Erythroblast (primary cell): ENCODE results near the gene CDCA4.

Experiments used
- GATA1 ChIP-seq: IDR thresholded peaks from 2 replicates; pipeline ENCODE4 v1.6.1; 2011; ENCODE audit warnings: low read depth, mild to moderate bottlenecking, control low read depth, low read length, moderate library complexity
- POLR2A ChIP-seq: IDR thresholded peaks from 2 replicates; pipeline ENCODE4 v1.6.1; 2011; ENCODE audit warnings: mild to moderate bottlenecking, low read length

- no peak for TF ChIP-seq POLR2A
- TF ChIP-seq GATA1: no peak
These were observed 8.5 kb downstream of the CDCA4 start for GRCh38 chr14:105012171-105012985.
